ENCODE data around the gene WNK1.

GRCh38 chr12:772056-772697, 19.8 kb downstream of the WNK1 start:
- TF ChIP-seq CTCF (IDR thresholded peaks at IDR 0.05) (no peak), POLR2A (IDR thresholded peaks at IDR 0.05) (no peak)

Data from heart left ventricle (tissue), 13 donors.